ENCODE results near the gene MAP4K3.
A peak's percentile ranks its signal among the peaks of the same experiment; 100 is the strongest.
"Not testable (repeated sequence)": the region's sequence is repeated elsewhere in the genome, so short reads cannot be mapped to it uniquely, and the experiment has no call there.

The MAP4K3 gene

DNA sequence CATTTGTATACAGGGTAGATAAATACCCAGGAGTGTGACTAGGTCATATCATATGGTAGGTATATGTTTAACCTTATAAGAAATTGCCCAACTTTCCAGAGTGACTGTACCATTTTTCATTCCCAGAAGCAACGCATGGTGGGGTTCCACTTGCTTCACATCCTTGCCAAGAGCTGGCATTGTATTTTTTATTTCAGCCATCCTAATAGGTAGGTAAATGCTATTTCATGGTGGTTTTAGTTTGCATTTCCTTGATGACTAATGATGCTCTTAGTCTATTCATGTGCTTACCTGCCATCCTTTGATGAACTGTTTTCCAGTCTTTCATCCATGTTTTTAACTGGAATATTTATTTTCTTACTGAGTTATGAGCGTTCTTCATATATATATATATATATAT, 51.9 kb downstream of the MAP4K3 start:
- Histone ChIP-seq H3K9me3 (no peaks in the 10 kb centered on the region), H3K4me3 (no peak overlapping the region), H3K4me1 (peaks cover 0 to 52% (median 18%) of the 10 kb centered on the region in 4 donors), H3K36me3 (no peaks in the 10 kb centered on the region), H3K27ac (no peak overlapping the region), H3K27me3 (no peaks in the 10 kb centered on the region)
- intact Hi-C loops (cut with DNase I; ENCODE audit: low total_unique reads), result no loop called here
- no peak for DNase-seq
- TF ChIP-seq, protein P1, sequence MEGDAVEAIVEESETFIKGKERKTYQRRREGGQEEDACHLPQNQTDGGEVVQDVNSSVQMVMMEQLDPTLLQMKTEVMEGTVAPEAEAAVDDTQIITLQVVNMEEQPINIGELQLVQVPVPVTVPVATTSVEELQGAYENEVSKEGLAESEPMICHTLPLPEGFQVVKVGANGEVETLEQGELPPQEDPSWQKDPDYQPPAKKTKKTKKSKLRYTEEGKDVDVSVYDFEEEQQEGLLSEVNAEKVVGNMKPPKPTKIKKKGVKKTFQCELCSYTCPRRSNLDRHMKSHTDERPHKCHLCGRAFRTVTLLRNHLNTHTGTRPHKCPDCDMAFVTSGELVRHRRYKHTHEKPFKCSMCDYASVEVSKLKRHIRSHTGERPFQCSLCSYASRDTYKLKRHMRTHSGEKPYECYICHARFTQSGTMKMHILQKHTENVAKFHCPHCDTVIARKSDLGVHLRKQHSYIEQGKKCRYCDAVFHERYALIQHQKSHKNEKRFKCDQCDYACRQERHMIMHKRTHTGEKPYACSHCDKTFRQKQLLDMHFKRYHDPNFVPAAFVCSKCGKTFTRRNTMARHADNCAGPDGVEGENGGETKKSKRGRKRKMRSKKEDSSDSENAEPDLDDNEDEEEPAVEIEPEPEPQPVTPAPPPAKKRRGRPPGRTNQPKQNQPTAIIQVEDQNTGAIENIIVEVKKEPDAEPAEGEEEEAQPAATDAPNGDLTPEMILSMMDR (IDR thresholded peaks at IDR 0.05), result no peak

DNA sequence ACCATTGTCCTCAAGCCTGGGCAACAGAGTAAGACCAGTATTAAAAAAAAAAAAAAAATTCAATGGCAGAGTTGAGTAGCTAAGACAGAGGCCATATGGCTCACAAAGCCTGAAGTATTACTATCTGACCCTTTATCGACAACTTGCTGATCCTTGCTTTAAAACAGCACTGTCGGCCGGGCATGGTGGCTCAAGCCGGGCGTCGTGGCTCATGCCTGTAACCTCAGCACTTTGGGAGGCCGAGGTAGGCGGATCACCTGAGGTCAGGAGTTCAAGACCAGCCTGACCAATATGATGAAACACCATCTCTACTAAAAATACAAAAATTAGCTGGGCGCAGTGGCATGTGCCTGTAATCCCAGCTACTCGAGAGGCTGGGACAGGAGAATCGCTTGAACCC, 53.0 kb downstream of the MAP4K3 start:
- intact Hi-C loops (cut with DNase I; ENCODE audit: low total_unique reads), result loop anchor here (5.0 kb wide), 1 partner anchor 53 kb away; the partner anchor contains the start of gene MAP4K3
- not testable (repeated sequence) for H3K4me3 ChIP-seq, DNase-seq, H3K27ac ChIP-seq, H3K27me3 ChIP-seq, H3K9me3 ChIP-seq, H3K36me3 ChIP-seq
- H3K4me1 ChIP-seq, result peaks cover 0 to 60% (median 26%) of the 10 kb centered on the region in 4 donors

DNA sequence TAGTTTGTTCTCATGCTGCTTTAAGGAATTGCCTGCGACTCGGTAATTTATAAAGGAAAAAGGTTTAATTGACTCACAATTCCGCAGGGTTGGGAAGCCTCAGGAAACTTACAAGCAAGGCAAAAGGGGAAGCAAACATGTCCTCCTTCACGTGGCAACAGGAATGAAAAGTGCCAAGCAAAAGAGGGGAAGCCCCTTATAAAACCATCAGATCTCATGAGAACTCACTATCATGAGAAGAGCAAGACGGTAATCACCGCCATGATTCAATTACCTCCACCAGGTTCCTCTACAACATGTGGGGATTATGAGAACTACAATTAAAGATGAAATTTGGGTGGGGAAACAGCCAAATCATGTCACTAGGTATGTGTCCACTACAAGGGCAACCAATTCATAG, 53.9 kb downstream of the MAP4K3 start:
- Histone ChIP-seq H3K27me3 (no peaks in the 10 kb centered on the region), H3K9me3 (no peaks in the 10 kb centered on the region), H3K27ac (no peak overlapping the region), H3K4me3 (no peak overlapping the region), H3K4me1 (peaks cover 0 to 63% (median 25%) of the 10 kb centered on the region in 4 donors), H3K36me3 (no peaks in the 10 kb centered on the region)
- no peak for DNase-seq
- TF ChIP-seq, protein P1 (IDR thresholded peaks at IDR 0.05), result no peak
- intact Hi-C loops (cut with DNase I; ENCODE audit: low total_unique reads), result loop anchor here (5.0 kb wide), 1 partner anchor 54 kb away; the partner anchor contains the start of gene MAP4K3

DNA sequence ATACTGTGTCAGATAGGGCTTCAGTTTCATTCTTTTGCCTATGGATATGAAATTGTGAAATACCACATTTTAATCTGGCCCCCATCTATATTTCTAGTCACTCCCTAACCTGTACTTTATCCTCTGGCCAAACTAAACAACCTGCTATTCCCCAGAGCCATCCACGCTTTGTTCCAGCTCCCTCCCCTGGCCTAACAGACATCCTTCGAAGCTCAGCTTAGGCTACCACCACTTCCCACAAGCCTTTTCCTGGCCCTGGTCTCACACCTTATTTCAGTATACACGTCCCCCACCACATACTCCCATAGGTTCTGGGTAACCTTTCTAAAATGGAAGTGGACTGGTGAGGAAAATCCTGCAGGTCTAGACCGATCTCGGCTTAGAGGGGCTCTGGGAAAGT, 55.4 kb downstream of the MAP4K3 start:
- Histone ChIP-seq H3K27ac (peak overlapping the region; percentile 19 to 36), H3K27me3 (no peaks in the 10 kb centered on the region), H3K4me3 (no peak overlapping the region), H3K4me1 (peaks cover 0 to 52% (median 25%) of the 10 kb centered on the region in 4 donors), H3K36me3 (no peaks in the 10 kb centered on the region), H3K9me3 (no peaks in the 10 kb centered on the region)
- intact Hi-C loops (cut with DNase I; ENCODE audit: low total_unique reads), result loop anchor here (5.0 kb wide), 1 partner anchor 56 kb away; the partner anchor contains the start of gene MAP4K3
- DNase-seq, result no peak
- TF ChIP-seq, protein P1 (IDR thresholded peaks at IDR 0.05), result no peak

DNA sequence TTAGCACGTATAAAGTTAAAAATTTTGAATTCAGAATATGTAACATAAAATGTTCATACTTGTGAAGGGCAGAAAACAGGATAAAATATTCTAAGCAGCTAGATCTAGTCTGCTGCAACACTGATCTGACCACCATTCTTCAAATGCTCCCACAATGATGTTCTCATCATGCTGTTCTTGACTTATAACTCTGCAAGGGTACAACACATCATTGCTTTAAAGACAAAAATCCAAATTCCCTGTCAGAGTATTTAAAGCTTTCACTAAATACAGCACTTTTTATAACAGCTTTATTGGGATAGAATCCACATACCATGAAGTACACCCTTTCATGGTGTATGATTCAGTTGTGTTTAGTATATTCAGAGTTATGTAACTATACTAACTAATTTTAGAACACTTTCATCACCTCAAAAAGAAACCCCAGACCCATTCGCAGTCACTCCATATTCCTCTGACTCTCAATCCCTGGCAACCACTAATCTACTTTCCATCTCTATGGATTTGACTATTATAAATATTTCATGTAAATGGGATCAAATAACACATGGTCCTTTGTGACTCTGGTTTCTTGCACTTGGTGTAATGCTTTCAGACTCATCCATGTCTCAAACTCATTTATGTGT, 56.4 kb downstream of the MAP4K3 start:
- peak overlapping the region; percentile 38 to 40 for H3K27ac ChIP-seq
- TF ChIP-seq, protein P1 (IDR thresholded peaks at IDR 0.05), result no peak
- peaks cover 0 to 9% (median 0%) of the 10 kb centered on the region in 3 donors for H3K36me3 ChIP-seq
- no peaks in the 10 kb centered on the region for H3K9me3 ChIP-seq
- peaks cover 0 to 52% (median 25%) of the 10 kb centered on the region in 4 donors for H3K4me1 ChIP-seq
- no peak for DNase-seq
- H3K4me3 ChIP-seq, result no peak overlapping the region
- intact Hi-C loops (cut with DNase I; ENCODE audit: low total_unique reads), result loop anchor here (5.0 kb wide), 1 partner anchor 57 kb away; the partner anchor contains the start of gene MAP4K3
- no peaks in the 10 kb centered on the region for H3K27me3 ChIP-seq
